Measurements from ENCODE around the gene STARD7.

DNA sequence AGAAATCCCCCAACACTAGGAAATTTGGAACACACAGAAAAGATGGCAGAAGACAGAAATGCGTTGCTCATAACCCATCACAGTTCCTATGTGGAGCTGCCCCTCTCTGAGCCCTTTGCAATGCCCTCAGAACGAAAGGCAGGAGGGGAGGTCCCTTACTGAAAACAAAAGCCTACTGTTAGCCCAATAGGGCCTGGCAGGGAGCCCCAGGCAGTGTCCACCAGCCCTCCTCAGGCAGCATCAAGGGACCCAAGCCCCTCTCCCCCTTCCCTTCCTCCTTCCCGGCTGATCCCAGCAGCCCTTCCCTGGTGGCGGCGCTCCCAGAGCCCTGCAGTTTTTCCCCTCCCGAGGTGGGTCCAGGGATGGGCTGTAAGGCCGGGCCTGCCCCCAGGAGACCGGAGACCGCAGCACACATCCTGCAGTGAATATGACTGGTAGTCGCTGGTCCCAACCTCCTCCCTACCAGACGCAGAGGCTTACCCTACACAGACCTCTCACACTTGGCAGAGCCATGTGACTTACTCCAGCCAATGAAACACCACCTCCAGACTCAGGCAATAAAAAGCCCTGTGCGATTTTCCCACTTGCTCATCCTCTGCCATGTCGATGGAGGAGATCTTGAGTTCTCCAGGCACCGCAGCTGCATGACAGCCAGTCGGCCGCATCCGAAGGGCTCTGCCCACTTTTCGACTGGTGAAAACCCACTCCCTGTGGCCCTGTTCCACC is 44.0 kb downstream of the STARD7 start:
- TF ChIP-seq, protein P1, sequence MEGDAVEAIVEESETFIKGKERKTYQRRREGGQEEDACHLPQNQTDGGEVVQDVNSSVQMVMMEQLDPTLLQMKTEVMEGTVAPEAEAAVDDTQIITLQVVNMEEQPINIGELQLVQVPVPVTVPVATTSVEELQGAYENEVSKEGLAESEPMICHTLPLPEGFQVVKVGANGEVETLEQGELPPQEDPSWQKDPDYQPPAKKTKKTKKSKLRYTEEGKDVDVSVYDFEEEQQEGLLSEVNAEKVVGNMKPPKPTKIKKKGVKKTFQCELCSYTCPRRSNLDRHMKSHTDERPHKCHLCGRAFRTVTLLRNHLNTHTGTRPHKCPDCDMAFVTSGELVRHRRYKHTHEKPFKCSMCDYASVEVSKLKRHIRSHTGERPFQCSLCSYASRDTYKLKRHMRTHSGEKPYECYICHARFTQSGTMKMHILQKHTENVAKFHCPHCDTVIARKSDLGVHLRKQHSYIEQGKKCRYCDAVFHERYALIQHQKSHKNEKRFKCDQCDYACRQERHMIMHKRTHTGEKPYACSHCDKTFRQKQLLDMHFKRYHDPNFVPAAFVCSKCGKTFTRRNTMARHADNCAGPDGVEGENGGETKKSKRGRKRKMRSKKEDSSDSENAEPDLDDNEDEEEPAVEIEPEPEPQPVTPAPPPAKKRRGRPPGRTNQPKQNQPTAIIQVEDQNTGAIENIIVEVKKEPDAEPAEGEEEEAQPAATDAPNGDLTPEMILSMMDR (optimal IDR thresholded peaks at IDR 0.05 in 1 of 3, IDR thresholded peaks at IDR 0.05 in 1 of 3, conservative IDR thresholded peaks at IDR 0.05 in 1 of 3; ENCODE audit: extremely low read depth in 1 of 3, insufficient read depth in 2 of 3, low read length in 3 of 3), result no peak
- TF ChIP-seq EZH2 (IDR thresholded peaks at IDR 0.05; ENCODE audit: low read length), result no peak
